CD14-positive monocyte (primary cell): ENCODE results near the gene ZNF207. TPM values are rescaled to one million over a fixed set of nuclear protein-coding genes. Genes with fewer than 3 reads are reported as not detected.

Experiments
- DNase-seq, 3 donors: peaks; one replicate each; pipeline ENCODE4 v3.0.0-alpha.2; 2011 to 2022
- H2AFZ ChIP-seq: 2 replicates; pipeline ENCODE4 v1.6.0; 2012; ENCODE audit warnings: mild to moderate bottlenecking, low read depth, low read length, inconsistent platforms; ENCODE audit not compliant: insufficient read depth, poor library complexity, severe bottlenecking
- H3K27ac ChIP-seq, 2 donors: 1 replicate in 1 of 2; 2 replicates in 1 of 2; pipeline ENCODE4 v1.5.1; 2012 to 2013; ENCODE audit warnings: low read length in 2 of 2, control low read depth in 1 of 2, inconsistent platforms in 1 of 2, low read depth in 1 of 2, mild to moderate bottlenecking in 1 of 2
- H3K27me3 ChIP-seq, 2 donors: one replicate each; pipeline versions ENCODE4 v1.6.0 to v1.6.1; 2011 to 2013; ENCODE audit warnings: low read length in 2 of 2; ENCODE audit not compliant: control insufficient read depth in 2 of 2, insufficient read depth in 2 of 2
- H3K36me3 ChIP-seq, 2 donors: replicated peaks in 1 of 2; 1 replicate in 1 of 2; 2 replicates in 1 of 2; pipeline versions ENCODE4 v1.5.1 to v1.6.1; 2012 to 2013; ENCODE audit warnings: low read length in 2 of 2, control low read depth in 1 of 2, inconsistent platforms in 1 of 2, mild to moderate bottlenecking in 1 of 2; ENCODE audit not compliant: insufficient read depth in 2 of 2, control insufficient read depth in 1 of 2
- H3K4me1 ChIP-seq, 2 donors: 1 replicate in 1 of 2; 2 replicates in 1 of 2; pipeline versions ENCODE4 v1.5.1 to v1.6.1; 2012 to 2013; ENCODE audit warnings: low read length in 2 of 2, control low read depth in 1 of 2, inconsistent platforms in 1 of 2, mild to moderate bottlenecking in 1 of 2, moderate library complexity in 1 of 2; ENCODE audit not compliant: insufficient read depth in 2 of 2, control insufficient read depth in 1 of 2
- H3K4me2 ChIP-seq: replicated peaks from 2 replicates; pipeline ENCODE3; 2012; ENCODE audit warnings: low read length, moderate library complexity, mild to moderate bottlenecking; ENCODE audit not compliant: poor library complexity, severe bottlenecking; ENCODE audit errors: extremely low read depth
- H3K4me3 ChIP-seq, 3 experiments: fragments of 200-600 bp in 1 of 3; sonication (generic) in 1 of 3; replicated peaks in 1 of 3; 1 replicate in 2 of 3; 2 replicates in 1 of 3; pipeline ENCODE4 v1.5.1; 2011 to 2013; ENCODE audit warnings: low read length in 3 of 3, mild to moderate bottlenecking in 3 of 3, control low read depth in 2 of 3, low read depth in 2 of 3, inconsistent platforms in 1 of 3, moderate library complexity in 1 of 3
- H3K79me2 ChIP-seq: 2 replicates; pipeline ENCODE4 v1.6.0; 2012; ENCODE audit warnings: mild to moderate bottlenecking, control low read depth, inconsistent platforms, low read length, moderate library complexity; ENCODE audit not compliant: insufficient read depth
- H3K9ac ChIP-seq: 2 replicates; pipeline ENCODE4 v1.6.0; 2017; ENCODE audit warnings: low read length, mild to moderate bottlenecking; ENCODE audit not compliant: insufficient read depth, poor library complexity, severe bottlenecking
- H3K9me3 ChIP-seq, 2 donors: replicated peaks in 1 of 2; 1 replicate in 1 of 2; 2 replicates in 1 of 2; pipeline versions ENCODE4 v1.5.1 to v1.6.1; 2012 to 2013; ENCODE audit warnings: low read length in 2 of 2, control low read depth in 1 of 2; ENCODE audit not compliant: control insufficient read depth in 1 of 2, insufficient read depth in 1 of 2
- H4K20me1 ChIP-seq: 2 replicates; pipeline ENCODE4 v1.6.0; 2012; ENCODE audit warnings: mild to moderate bottlenecking, low read length, control low read depth, moderate library complexity; ENCODE audit not compliant: insufficient read depth
- H3K27ac Mint-ChIP-seq, 7 donors: one replicate each; pipeline ENCODE4 v1.8.0; 2020; ENCODE audit warnings: mild to moderate bottlenecking in 7 of 7, mixed read lengths in 7 of 7, moderate library complexity in 6 of 7, inconsistent platforms in 2 of 7
- H3K27me3 Mint-ChIP-seq, 3 donors: one replicate each; pipeline ENCODE4 v1.8.0; 2021 to 2022; ENCODE audit warnings: low read depth in 3 of 3, mild to moderate bottlenecking in 3 of 3, mixed read lengths in 3 of 3, moderate library complexity in 3 of 3, inconsistent platforms in 1 of 3
- H3K36me3 Mint-ChIP-seq, 2 donors: one replicate each; pipeline ENCODE4 v1.8.0; 2020; ENCODE audit warnings: mixed read lengths in 2 of 2, inconsistent platforms in 1 of 2, mild to moderate bottlenecking in 1 of 2
- H3K4me1 Mint-ChIP-seq: one replicate; pipeline ENCODE4 v1.8.0; 2020; ENCODE audit warnings: mild to moderate bottlenecking, mixed read lengths
- H3K4me3 Mint-ChIP-seq, 2 donors: one replicate each; pipeline ENCODE4 v1.8.0; 2020; ENCODE audit warnings: mild to moderate bottlenecking in 2 of 2, mixed read lengths in 2 of 2, moderate library complexity in 1 of 2
- H3K9me3 Mint-ChIP-seq, 7 donors: one replicate each; pipeline ENCODE4 v1.8.0; 2020 to 2022; ENCODE audit warnings: mixed read lengths in 7 of 7, mild to moderate bottlenecking in 6 of 7, moderate library complexity in 6 of 7, inconsistent platforms in 2 of 7
- CTCF ChIP-seq: fragments of 200-600 bp; IDR thresholded peaks from one replicate; pipeline ENCODE4 v1.8.0; 2022; ENCODE audit warnings: antibody characterized with exemption, mild to moderate bottlenecking
- WGBS: methylation state at CpG from one replicate; pipeline ENCODE4 v1.1.5; 2013; ENCODE audit warnings: missing lambda C conversion rate; ENCODE audit not compliant: insufficient coverage; 5-methylcytosine and 5-hydroxymethylcytosine counted together
- intact Hi-C, 2 donors: fragments of 100-400 bp; cut with micrococcal nuclease; formaldehyde crosslinking; loops; one replicate each; pipeline versions ENCODE4 v1.15.0 to v1.15.1; 2023
- polyA plus RNA-seq, 3 donors: library from polyadenylated mRNA; depleted of rRNA in 1 of 3; unstranded in 2 of 3; stranded (reverse) in 1 of 3; fragments of 300-500 nt in 2 of 3; fragments of >200 nt in 1 of 3; fragmentation: Illumina TruSeq in 2 of 3; gene quantifications; 1 replicate in 2 of 3; 2 replicates in 1 of 3; pipeline ENCODE4 v1.2.3, GENCODE V29; 2012 to 2021

ZNF207 gene
- polyA plus RNA-seq, 3 donors: 129 to 147 (median 138) TPM

- H3K36me3 ChIP-seq: peaks cover 11 to 15% of the 10 kb centered on the region in 2 donors
- no peak overlapping the region for H3K9ac ChIP-seq
- no peak for DNase-seq
- intact Hi-C loops: no loop called here
- H3K4me1 Mint-ChIP-seq: peaks cover 44% of the 10 kb centered on the region
- peak overlapping the region in 3 of 7 donors; percentile 38 to 74 (median 58) for H3K27ac Mint-ChIP-seq
- no peaks in the 10 kb centered on the region for H3K27me3 ChIP-seq
- H3K4me3 Mint-ChIP-seq: no peak overlapping the region
- no peak for TF ChIP-seq CTCF
- H3K4me1 ChIP-seq: peaks cover 33 to 36% of the 10 kb centered on the region in 2 donors
- H3K9me3 Mint-ChIP-seq: no peaks in the 10 kb centered on the region
- WGBS: no CpG with 5 or more reads among the region's 3 CpGs
- no peaks in the 10 kb centered on the region for H3K27me3 Mint-ChIP-seq
- peak overlapping the region in 1 of 3 experiments; percentile 54 for H3K4me3 ChIP-seq
- no peaks in the 10 kb centered on the region for H4K20me1 ChIP-seq
- H3K36me3 Mint-ChIP-seq: peaks cover 13 to 15% of the 10 kb centered on the region in 2 donors
- no peak overlapping the region for H3K27ac ChIP-seq
- H2AFZ ChIP-seq: peak overlapping the region; percentile 21
- H3K9me3 ChIP-seq: no peaks in the 10 kb centered on the region
- H3K4me2 ChIP-seq: peak overlapping the region; percentile 62
- H3K79me2 ChIP-seq: peaks cover 4% of the 10 kb centered on the region
Observed at GRCh38 chr17:32330147-32330546, 19.8 kb upstream of the ZNF207 start.

GRCh38 chr17:32331243-32332040 lies 18.5 kb upstream of the ZNF207 start:
- Histone ChIP-seq H3K4me3 (peak overlapping the region in 1 of 3 experiments; percentile 54), H3K4me1 (peaks cover 33 to 36% of the 10 kb centered on the region in 2 donors), H4K20me1 (no peaks in the 10 kb centered on the region), H3K9me3 (no peaks in the 10 kb centered on the region), H3K4me2 (peak overlapping the region; percentile 62), H3K27me3 (no peaks in the 10 kb centered on the region), H3K9ac (no peak overlapping the region), H3K79me2 (peaks cover 4% of the 10 kb centered on the region), H3K36me3 (peaks cover 13 to 28% of the 10 kb centered on the region in 2 donors), H3K27ac (peak overlapping the region; percentile 42 to 67), H2AFZ (no peak overlapping the region)
- intact Hi-C loops: no loop called here
- peak overlapping the region; percentile 22 to 76 (median 69) for H3K27ac Mint-ChIP-seq
- DNase-seq: peak in 2 of 3 donors; percentile 13 to 44
- no CpG with 5 or more reads among the region's 3 CpGs for WGBS
- no peaks in the 10 kb centered on the region for H3K9me3 Mint-ChIP-seq
- peaks cover 44% of the 10 kb centered on the region for H3K4me1 Mint-ChIP-seq
- peak overlapping the region; percentile 13 to 71 for H3K4me3 Mint-ChIP-seq
- TF ChIP-seq CTCF: no peak
- H3K27me3 Mint-ChIP-seq: no peaks in the 10 kb centered on the region
- H3K36me3 Mint-ChIP-seq: peaks cover 15 to 17% of the 10 kb centered on the region in 2 donors
